Activated naive CD4-positive, alpha-beta T cell treated with Interleukin-2 at 50 U/mL for 16 hours (primary cell): ENCODE data around the gene FXYD5.

Experiments used
- DNase-seq: peaks from one replicate; pipeline ENCODE4 v3.0.0-alpha.2; 2020

The FXYD5 gene

DNA sequence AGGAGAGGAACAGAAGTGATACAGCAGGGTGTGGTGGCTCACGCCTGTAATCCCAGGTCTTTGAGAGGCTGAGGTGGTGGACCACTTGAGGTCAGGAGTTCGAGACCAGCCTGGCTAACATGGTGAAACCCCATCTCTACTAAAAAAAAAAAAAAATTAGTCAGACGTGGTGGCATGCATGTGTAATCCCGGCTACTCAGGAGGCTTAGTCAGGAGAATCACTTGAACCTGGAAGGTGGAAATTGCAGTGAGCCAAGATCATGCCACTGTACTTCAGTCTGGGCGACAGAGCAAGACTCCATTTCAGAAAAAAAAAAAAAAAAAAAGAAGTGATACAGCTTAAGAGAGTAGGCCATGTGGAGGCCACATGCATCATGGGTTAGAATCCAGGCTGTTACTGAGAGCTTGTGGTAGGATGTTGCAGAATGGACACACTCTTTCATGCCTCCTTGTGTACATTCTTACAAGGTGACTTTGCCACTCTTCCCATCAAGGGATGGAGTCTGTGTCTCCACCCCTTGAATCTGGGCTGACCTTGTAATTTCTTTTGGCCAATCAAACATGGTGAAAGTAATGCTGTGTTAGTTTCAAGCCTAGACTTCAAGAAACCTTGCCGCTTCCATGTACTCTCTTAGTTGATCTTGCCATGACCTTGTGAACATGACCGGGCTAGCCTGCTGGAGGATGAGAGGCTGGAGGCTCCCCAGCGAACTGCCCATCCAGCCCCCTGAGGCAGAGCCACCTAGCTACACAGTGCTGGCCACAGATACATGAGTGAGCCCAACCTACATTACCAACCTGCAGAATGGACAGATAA, 61.7 kb downstream of the FXYD5 start:
- DNase-seq, result no peak

DNA sequence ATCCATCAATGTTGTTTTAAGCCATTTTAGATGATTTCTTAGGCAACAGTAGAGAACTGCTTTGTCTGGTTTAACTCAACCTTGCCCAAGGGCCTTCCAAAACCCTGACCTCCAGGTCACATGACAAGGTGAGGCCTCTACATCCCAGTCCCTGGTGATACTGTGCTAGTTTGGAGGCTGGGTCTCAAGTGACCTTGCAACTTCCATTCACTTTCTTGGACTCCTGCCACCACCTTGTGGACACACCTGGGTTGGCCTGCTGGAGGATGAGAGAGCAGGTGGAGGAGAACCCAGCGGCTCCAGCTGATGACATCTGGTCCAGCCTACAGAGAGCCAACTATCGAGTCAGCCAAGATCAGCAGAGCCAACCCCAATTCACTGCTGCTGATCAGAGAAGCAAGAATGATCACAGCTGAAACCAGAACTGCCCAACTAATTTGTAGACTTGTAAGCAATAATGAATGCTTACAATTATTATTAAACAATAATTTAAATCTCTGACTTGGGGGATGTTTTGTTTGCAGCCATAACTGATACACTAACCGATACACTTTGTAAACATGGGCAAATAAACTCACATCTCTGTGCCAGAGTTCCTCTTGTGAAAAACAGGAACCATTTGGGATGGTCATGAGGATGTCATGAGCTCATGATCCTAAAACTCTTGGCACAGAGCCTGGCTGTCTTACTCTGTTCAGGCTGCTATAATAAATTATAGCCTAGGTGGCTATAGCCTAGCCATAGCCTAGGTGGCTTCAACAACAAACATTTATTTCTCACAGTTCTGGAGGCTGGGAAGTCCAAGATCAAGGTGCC, 62.5 kb downstream of the FXYD5 start:
- peak; percentile 33 for DNase-seq

DNA sequence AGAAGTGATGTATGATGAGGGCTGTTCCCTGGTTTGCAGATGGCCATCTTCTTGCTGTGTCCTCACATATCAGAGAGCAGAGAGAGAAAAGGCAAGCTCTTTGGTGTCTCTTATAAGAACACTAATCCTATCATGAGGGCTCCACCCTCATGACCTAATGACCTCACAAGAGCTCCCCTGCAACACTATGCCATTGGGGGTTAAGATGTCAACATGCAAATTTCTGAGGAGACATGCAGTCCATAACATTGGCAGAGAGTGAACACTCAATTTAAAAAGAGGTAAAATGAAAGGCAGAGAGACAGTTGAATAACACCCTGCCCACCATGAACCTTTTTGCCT, 63.1 kb downstream of the FXYD5 start:
- no peak for DNase-seq

DNA sequence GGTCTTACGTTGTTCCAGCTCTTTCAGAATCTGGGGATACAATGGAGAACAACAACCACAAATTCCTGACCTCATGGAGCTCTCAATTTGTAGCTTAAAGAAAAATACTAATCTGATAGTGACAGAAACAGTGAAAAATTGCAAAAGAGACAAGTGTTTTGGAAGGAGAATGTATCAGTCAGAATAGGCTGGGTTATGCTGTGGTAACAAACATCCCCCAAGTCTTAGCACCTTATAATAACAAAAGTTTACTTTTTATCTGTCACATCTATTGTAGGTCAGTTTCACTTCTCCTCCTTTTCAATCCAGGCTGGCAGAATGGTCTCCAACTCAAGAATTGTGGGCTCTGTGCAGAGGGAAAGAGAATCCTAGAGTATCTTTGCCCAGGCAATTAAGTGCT, 64.5 kb downstream of the FXYD5 start:
- no peak for DNase-seq
